ENCODE data around the gene ATG10. TPM values are rescaled to one million over a fixed set of nuclear protein-coding genes. Genes with fewer than 3 reads are reported as not detected.
"Not testable (repeated sequence)": the region's sequence is repeated elsewhere in the genome, so short reads cannot be mapped to it uniquely, and the experiment has no call there.

ATG10 gene
- total RNA-seq, 4 donors from 2014 or later: 8.5 to 15.2 (median 11.6) TPM

DNA sequence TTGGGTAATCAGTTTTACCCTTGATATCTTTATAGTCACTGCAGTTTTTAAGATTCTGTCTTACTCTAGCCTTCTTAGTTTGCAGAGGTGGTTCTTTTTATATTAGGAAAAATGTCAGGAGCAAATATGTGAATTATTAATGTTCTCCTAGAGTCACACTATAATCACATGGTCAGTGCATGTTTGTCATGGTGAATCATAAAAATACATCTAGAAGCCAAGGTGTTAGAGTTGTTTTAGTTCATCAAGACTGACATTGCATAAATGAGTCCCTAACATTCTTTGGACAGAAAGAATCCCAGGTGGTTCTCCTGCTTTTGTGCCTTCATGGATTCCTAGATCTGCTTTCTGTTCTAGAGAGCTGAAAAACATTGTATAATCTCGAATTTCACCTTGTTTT lies 22.9 kb downstream of the ATG10 start:
- TF ChIP-seq, protein P1, sequence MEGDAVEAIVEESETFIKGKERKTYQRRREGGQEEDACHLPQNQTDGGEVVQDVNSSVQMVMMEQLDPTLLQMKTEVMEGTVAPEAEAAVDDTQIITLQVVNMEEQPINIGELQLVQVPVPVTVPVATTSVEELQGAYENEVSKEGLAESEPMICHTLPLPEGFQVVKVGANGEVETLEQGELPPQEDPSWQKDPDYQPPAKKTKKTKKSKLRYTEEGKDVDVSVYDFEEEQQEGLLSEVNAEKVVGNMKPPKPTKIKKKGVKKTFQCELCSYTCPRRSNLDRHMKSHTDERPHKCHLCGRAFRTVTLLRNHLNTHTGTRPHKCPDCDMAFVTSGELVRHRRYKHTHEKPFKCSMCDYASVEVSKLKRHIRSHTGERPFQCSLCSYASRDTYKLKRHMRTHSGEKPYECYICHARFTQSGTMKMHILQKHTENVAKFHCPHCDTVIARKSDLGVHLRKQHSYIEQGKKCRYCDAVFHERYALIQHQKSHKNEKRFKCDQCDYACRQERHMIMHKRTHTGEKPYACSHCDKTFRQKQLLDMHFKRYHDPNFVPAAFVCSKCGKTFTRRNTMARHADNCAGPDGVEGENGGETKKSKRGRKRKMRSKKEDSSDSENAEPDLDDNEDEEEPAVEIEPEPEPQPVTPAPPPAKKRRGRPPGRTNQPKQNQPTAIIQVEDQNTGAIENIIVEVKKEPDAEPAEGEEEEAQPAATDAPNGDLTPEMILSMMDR (IDR thresholded peaks at IDR 0.05): no peak
- TF ChIP-seq POLR2A (IDR thresholded peaks at IDR 0.05): no peak
- intact Hi-C loops (cut with DNase I): no loop called here
- Histone ChIP-seq H3K27ac (no peak overlapping the region), H3K4me3 (replicated peaks in 1 of 3) (no peak overlapping the region), H3K9me3 (no peaks in the 10 kb centered on the region), H3K36me3 (no peaks in the 10 kb centered on the region), H3K4me1 (no peaks in the 10 kb centered on the region), H3K27me3 (no peaks in the 10 kb centered on the region)
- no peak for DNase-seq
- WGBS, 2 donors: 92 to 93% methylated on average over 1 of the region's 1 CpG

DNA sequence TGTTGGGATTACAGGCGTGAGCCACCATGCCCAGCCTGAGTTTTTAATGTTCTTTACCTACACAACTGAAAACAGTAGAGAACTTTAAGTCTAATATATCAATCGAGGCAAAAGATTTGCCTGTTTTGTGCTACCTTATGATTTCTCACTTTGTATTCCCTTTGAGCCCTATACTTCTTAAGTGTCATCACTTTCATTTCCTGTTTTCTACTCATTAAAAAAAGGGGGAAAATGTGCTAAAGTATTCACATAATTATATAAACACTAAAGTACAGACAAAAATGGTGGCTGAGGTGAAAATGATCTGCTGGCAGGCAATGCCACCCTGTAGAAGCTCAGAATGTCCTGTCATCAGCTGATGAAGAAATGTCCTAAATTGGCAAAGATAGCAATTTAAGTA lies 23.6 kb downstream of the ATG10 start:
- H3K27ac ChIP-seq: no peak overlapping the region
- 91 to 99% methylated on average over 2 of the region's 2 CpGs for WGBS, 2 donors
- intact Hi-C loops (cut with DNase I): no loop called here
- H3K36me3 ChIP-seq: no peaks in the 10 kb centered on the region
- no peak for DNase-seq
- no peaks in the 10 kb centered on the region for H3K9me3 ChIP-seq
- no peaks in the 10 kb centered on the region for H3K4me1 ChIP-seq
- TF ChIP-seq, protein P1 (IDR thresholded peaks at IDR 0.05): no peak
- no peak for TF ChIP-seq POLR2A (IDR thresholded peaks at IDR 0.05)
- H3K27me3 ChIP-seq: no peaks in the 10 kb centered on the region
- no peak overlapping the region for H3K4me3 ChIP-seq (replicated peaks in 1 of 3)

DNA sequence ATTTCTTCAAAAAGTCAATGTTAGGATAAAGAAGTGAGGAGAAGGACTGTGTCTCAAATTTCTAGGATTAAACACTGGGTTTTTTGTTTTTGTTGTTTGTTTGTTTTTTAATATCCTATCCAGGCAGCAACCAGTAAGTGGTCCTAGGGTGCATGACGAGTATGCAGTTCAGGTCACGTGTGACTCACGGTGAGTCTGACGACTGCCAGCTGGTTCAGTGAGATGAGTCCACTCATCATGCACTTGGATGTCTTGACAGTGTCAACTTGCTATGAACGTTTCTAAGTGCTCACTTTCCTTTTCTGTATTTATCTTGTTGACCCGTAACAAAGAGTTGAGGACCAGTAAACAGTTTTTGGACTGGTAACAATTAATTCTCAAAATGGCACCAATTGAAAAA lies 32.7 kb downstream of the ATG10 start:
- no peak overlapping the region for H3K27ac ChIP-seq
- H3K4me3 ChIP-seq (replicated peaks in 1 of 3): no peak overlapping the region
- no peaks in the 10 kb centered on the region for H3K27me3 ChIP-seq
- H3K4me1 ChIP-seq: no peaks in the 10 kb centered on the region
- WGBS, 2 donors: 76 to 79% methylated on average over 6 of the region's 6 CpGs
- no peaks in the 10 kb centered on the region for H3K9me3 ChIP-seq
- no peaks in the 10 kb centered on the region for H3K36me3 ChIP-seq
- DNase-seq: no peak
- intact Hi-C loops (cut with DNase I): no loop called here
- no peak for TF ChIP-seq POLR2A (IDR thresholded peaks at IDR 0.05)
- TF ChIP-seq, protein P1 (IDR thresholded peaks at IDR 0.05): no peak

DNA sequence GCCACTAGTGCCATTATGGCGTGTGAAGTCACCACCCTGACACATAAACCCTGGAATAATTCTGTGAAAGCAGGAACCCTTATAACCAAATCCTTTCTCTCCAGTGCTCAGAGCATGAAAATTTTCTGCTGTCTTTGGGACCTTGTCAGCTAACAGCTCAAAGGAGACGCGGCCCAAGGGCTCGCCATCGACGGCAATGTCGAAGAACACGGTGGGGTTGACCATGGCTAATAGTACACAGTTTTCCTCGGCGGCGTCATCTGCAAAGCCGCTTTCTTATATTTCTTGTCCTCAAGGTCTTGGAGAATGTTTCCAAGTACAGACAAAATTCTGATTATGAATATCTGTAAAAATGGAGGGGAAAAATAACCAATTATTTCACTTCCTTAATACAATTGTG lies 38.0 kb downstream of the ATG10 start:
- H3K27me3 ChIP-seq; intact Hi-C loops (cut with DNase I); H3K4me1 ChIP-seq; DNase-seq; H3K36me3 ChIP-seq; H3K4me3 ChIP-seq (replicated peaks in 1 of 3); H3K9me3 ChIP-seq; H3K27ac ChIP-seq: not testable (repeated sequence)
- WGBS, 2 donors: 98 to 99% methylated on average over 12 of the region's 12 CpGs

DNA sequence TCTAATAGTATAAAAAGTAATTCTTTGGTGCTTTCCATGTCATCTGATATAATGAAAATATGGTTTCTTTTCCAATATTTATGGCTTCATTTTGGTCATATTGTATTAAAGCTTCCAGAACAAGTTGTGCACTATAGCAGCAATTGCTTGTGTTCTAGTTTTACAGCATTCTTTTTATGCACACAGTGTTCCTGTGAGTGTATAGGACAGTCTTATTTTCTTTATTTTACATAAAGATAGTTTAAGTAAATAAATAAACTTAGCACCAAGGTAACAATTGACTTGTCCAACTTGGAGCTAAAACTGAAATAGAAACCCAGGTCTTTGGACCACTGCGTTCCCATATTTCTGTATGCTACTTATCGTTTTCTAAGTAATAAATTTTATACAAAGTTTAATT lies 38.9 kb downstream of the ATG10 start:
- Histone ChIP-seq H3K9me3 (no peaks in the 10 kb centered on the region), H3K4me1 (no peaks in the 10 kb centered on the region), H3K4me3 (replicated peaks in 1 of 3) (no peak overlapping the region), H3K27me3 (no peaks in the 10 kb centered on the region), H3K36me3 (no peaks in the 10 kb centered on the region), H3K27ac (no peak overlapping the region)
- WGBS, 2 donors: 99 to 100% methylated on average over 2 of the region's 2 CpGs
- DNase-seq: no peak
- intact Hi-C loops (cut with DNase I): no loop called here
- TF ChIP-seq POLR2A (IDR thresholded peaks at IDR 0.05): no peak
- TF ChIP-seq, protein P1 (IDR thresholded peaks at IDR 0.05): no peak

DNA sequence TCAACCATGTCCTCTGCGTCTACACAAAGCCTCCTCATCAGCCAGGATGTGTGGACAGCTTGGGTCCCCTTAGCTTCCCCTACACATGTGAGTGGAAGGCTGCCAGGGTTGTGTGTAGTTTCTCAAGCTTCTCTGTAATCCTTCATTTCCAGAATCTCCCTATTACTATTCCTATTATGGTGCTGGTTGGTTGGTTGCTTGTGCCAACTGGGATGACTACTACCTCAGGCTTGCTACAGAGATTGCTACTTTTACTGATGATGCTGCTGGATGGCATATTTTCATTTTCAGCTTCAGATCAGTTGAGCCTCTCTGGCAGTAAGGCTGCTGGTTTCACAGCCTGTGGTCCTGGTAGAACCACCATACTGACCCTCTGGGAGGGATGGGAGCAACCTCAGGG lies 39.9 kb downstream of the ATG10 start:
- 96 to 100% methylated on average over 1 of the region's 1 CpG for WGBS, 2 donors
- TF ChIP-seq, protein P1 (IDR thresholded peaks at IDR 0.05): no peak
- no peak for TF ChIP-seq POLR2A (IDR thresholded peaks at IDR 0.05)

DNA sequence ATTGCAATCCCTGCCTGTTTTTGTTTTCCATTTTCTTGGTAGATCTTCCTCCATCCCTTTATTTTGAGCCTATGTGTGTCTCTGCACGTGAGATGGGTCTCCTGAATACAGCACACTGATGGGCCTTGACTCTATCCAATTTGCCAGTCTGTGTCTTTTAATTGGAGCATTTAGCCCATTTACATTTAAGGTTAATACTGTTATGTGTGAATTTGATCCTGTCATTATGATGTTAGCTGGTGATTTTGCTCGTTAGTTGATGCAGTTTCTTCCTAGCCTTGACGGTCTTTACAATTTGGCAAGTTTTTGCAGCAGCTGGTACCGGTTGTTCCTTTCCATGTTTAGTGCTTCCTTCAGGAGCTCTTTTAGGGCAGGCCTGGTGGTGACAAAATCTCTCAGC lies 42.8 kb downstream of the ATG10 start:
- H3K36me3 ChIP-seq; H3K27me3 ChIP-seq; intact Hi-C loops (cut with DNase I); H3K9me3 ChIP-seq; H3K4me1 ChIP-seq; H3K4me3 ChIP-seq (replicated peaks in 1 of 3); H3K27ac ChIP-seq; DNase-seq: not testable (repeated sequence)
- WGBS, 2 donors: 96 to 98% methylated on average over 4 of the region's 4 CpGs

More for the DNA sequence above, 39.9 kb downstream of the ATG10 start:
- Histone ChIP-seq H3K27ac (no peak overlapping the region), H3K27me3 (no peaks in the 10 kb centered on the region), H3K36me3 (no peaks in the 10 kb centered on the region), H3K4me1 (no peaks in the 10 kb centered on the region), H3K4me3 (replicated peaks in 1 of 3) (no peak overlapping the region), H3K9me3 (no peaks in the 10 kb centered on the region)
- intact Hi-C loops (cut with DNase I): no loop called here
- no peak for DNase-seq

All from thyroid gland (tissue), 4 donors.